Suprapubic skin (tissue), 4 donors: ENCODE data around the gene STAT1.

Experiments used
- EP300 ChIP-seq: sonication (generic); formaldehyde crosslinking; IDR thresholded peaks from one replicate; pipeline ENCODE4 v1.6.1; 2017; ENCODE audit warnings: antibody characterized with exemption
- POLR2A ChIP-seq, 2 donors: fragments of 450-650 bp; IDR thresholded peaks; one replicate each; pipeline ENCODE4 v1.6.1; 2017; ENCODE audit warnings: antibody characterized with exemption in 2 of 2, mild to moderate bottlenecking in 2 of 2, moderate library complexity in 2 of 2
- POLR2AphosphoS5 ChIP-seq, 3 donors: sonication (generic); formaldehyde crosslinking; IDR thresholded peaks; one replicate each; pipeline ENCODE4 v1.6.1; 2017; ENCODE audit warnings: antibody characterized with exemption in 3 of 3
- TF ChIP-seq, protein P1 (sequence below), 2 donors: fragments of 200-600 bp in 1 of 2; fragments of 450-650 bp in 1 of 2; sonication (generic) in 1 of 2; IDR thresholded peaks; one replicate each; pipeline ENCODE4 v1.5.1; 2016 to 2019; ENCODE audit warnings: antibody characterized with exemption in 2 of 2, mild to moderate bottlenecking in 1 of 2, moderate library complexity in 1 of 2

DNA sequence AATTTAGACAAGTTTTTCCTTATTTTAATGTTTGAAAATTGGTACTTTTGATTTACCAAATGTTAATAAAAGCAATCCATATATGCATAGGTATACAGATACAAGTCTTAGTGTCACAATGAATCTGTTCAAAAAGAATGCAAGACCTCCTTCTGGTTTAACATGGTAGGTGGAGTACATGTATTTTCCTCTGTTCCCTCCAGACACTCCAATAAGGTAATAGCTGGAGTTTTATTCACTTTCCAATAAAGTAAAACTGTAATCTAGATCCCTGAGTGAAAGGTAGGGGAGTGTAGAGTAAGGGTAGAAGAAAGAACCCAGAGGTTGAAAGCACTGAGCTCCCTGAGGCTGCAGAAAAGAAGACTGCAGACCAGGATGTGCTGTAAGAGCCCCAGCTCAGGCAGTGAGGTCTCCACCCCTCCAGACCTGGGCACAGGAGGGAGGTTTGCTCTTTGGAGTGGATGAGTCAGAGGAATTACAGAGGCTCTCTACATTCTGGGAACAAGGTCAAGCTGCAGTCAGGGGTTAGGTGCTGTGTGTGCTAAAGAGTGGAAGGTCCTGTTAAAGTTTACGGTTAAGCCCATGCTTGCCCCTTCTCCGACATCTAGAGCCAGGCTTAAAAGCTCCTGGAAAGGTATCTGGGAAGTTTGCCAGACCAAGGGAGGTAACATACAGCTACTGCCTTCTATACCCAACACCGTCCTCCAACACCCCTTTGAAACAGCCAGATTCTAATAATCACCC, 27.6 kb upstream of the STAT1 start:
- TF ChIP-seq POLR2A (IDR thresholded peaks at IDR 0.05): no peak
- TF ChIP-seq, protein P1, sequence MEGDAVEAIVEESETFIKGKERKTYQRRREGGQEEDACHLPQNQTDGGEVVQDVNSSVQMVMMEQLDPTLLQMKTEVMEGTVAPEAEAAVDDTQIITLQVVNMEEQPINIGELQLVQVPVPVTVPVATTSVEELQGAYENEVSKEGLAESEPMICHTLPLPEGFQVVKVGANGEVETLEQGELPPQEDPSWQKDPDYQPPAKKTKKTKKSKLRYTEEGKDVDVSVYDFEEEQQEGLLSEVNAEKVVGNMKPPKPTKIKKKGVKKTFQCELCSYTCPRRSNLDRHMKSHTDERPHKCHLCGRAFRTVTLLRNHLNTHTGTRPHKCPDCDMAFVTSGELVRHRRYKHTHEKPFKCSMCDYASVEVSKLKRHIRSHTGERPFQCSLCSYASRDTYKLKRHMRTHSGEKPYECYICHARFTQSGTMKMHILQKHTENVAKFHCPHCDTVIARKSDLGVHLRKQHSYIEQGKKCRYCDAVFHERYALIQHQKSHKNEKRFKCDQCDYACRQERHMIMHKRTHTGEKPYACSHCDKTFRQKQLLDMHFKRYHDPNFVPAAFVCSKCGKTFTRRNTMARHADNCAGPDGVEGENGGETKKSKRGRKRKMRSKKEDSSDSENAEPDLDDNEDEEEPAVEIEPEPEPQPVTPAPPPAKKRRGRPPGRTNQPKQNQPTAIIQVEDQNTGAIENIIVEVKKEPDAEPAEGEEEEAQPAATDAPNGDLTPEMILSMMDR (IDR thresholded peaks at IDR 0.05): no peak
- no peak for TF ChIP-seq EP300
- TF ChIP-seq POLR2AphosphoS5 (IDR thresholded peaks at IDR 0.05): no peak
